Measurements from ENCODE around the gene ATRX. TPM values are rescaled to one million over a fixed set of nuclear protein-coding genes. Genes with fewer than 3 reads are reported as not detected.

Gene ATRX
- total and polyA plus RNA-seq, 10 of the 15 experiments (the other 5 are each of a cell fraction or from before 2014, with no cell fraction given) = 19.4 to 73.8 (median 45.2) TPM

- 68% methylated on average over 2 of the region's 2 CpGs for WGBS (ENCODE audit: insufficient coverage, insufficient replicate concordance, low lambda C conversion rate, missing lambda C conversion rate)
- Histone ChIP-seq H3K9me3 (replicated peaks; ENCODE audit: control insufficient read depth, insufficient read depth, low read length) (no peaks in the 10 kb centered on the region), H3K4me2 (ENCODE audit: control insufficient read depth, insufficient read depth) (no peak overlapping the region), H3K36me3 (ENCODE audit: control insufficient read depth in 2 of 2, insufficient read depth in 2 of 2, low read length in 1 of 2) (no peaks in the 10 kb centered on the region; a peak in 1 of 4 replicates), H3K9ac (ENCODE audit: control insufficient read depth, insufficient read depth, low read length) (no peak overlapping the region), H2AFZ (ENCODE audit: control insufficient read depth, low read depth, low read length) (no peak overlapping the region), H3K4me1 (ENCODE audit: control insufficient read depth, insufficient read depth, low read length) (no peaks in the 10 kb centered on the region), H4K20me1 (ENCODE audit: control insufficient read depth, insufficient read depth) (no peaks in the 10 kb centered on the region), H3K79me2 (ENCODE audit: control insufficient read depth, insufficient read depth, low read length) (no peaks in the 10 kb centered on the region), H3K27ac (ENCODE audit: control insufficient read depth, insufficient read depth) (no peak overlapping the region), H3K27me3 (replicated peaks in 1 of 2; ENCODE audit: control insufficient read depth in 2 of 2, insufficient read depth in 2 of 2, low read length in 1 of 2) (no peaks in the 10 kb centered on the region), H3K4me3 (no peak overlapping the region)
- ATAC-seq (no peak), DNase-seq (ENCODE audit: low read depth, low spot score) (no peak), FAIRE-seq (no peak)
- CTCF ChIA-PET = no interaction called here
- SMC1A ChIA-PET (ENCODE audit: uncharacterized antibody, unreplicated experiment) = no interaction called here
- RAD21 ChIA-PET (ENCODE audit: unreplicated experiment) = no interaction called here
- POLR2A ChIA-PET = no interaction called here
- intact Hi-C loops (cut with micrococcal nuclease; ENCODE audit: unreplicated experiment) (no loop called here), in situ Hi-C loops (cut with MboI) (no loop called here)
- TF ChIP-seq RUNX3 (IDR thresholded peaks at IDR 0.05; ENCODE audit: low read length) (no peak), TAF1 (IDR thresholded peaks at IDR 0.05; ENCODE audit: borderline replicate concordance, low read depth, low read length) (no peak), E4F1 (IDR thresholded peaks at IDR 0.05; ENCODE audit: borderline replicate concordance, partially characterized antibody) (no peak), CBX3 (IDR thresholded peaks at IDR 0.05; ENCODE audit: borderline replicate concordance, low read depth) (no peak), RB1 (IDR thresholded peaks at IDR 0.05; ENCODE audit: borderline replicate concordance) (no peak), WRNIP1 (IDR thresholded peaks at IDR 0.05; ENCODE audit: borderline replicate concordance, low read depth, low read length) (no peak), NBN (IDR thresholded peaks at IDR 0.05) (no peak), ESRRA (IDR thresholded peaks at IDR 0.05; ENCODE audit: low read length) (no peak), NRF1 (conservative IDR thresholded peaks at IDR 0.05; ENCODE audit: low read depth, low read length) (no peak), SKIL (IDR thresholded peaks at IDR 0.05; ENCODE audit: low read depth, poor library complexity, severe bottlenecking) (no peak), PBX3 (IDR thresholded peaks at IDR 0.05; ENCODE audit: insufficient replicate concordance, low read depth, low read length) (no peak), NR2F1 (conservative IDR thresholded peaks at IDR 0.05) (no peak), ZBTB11 (CRISPR knock-in tag; IDR thresholded peaks at IDR 0.05) (no peak), EZH2 (IDR thresholded peaks at IDR 0.05; ENCODE audit: borderline replicate concordance, control insufficient read depth, low read depth, low read length) (no peak), SMC3 (IDR thresholded peaks at IDR 0.05; ENCODE audit: borderline replicate concordance, low read length) (no peak), RBBP5 (conservative IDR thresholded peaks at IDR 0.05) (no peak), GABPA (IDR thresholded peaks at IDR 0.05; ENCODE audit: low read depth) (no peak), ZNF274 (IDR thresholded peaks at IDR 0.05; ENCODE audit: insufficient read depth, insufficient read length) (no peak)
- no TSS peak for BruUV-seq (replicated peaks)
These were observed 237.3 kb downstream of the ATRX start for GRCh38 chrX:77548751-77549150.
